Brain microvascular endothelial cell (primary cell): ENCODE measurements around the gene KLF3.

ENCODE experiments used
- DNase-seq: peaks from one replicate; pipeline ENCODE4 v3.0.0-alpha.2; 2020
- H3K27ac ChIP-seq: fragments of 250-450 bp; sonication (Bioruptor Pico); 2 replicates; pipeline ENCODE4 v1.5.1; 2020; ENCODE audit warnings: mild to moderate bottlenecking, moderate library complexity
- H3K27me3 ChIP-seq: fragments of 250-450 bp; sonication (Bioruptor Pico); replicated peaks from 2 replicates; pipeline ENCODE4 v1.5.1; 2020; ENCODE audit warnings: mild to moderate bottlenecking
- H3K36me3 ChIP-seq: fragments of 250-450 bp; sonication (Bioruptor Pico); replicated peaks from 2 replicates; pipeline ENCODE4 v1.5.1; 2020; ENCODE audit warnings: mild to moderate bottlenecking
- H3K4me3 ChIP-seq: 2 replicates; pipeline ENCODE4 v1.5.1; 2011; ENCODE audit warnings: low read depth, mild to moderate bottlenecking, control low read depth, low read length, moderate library complexity
- CTCF ChIP-seq: IDR thresholded peaks from 2 replicates; pipeline ENCODE4 v1.5.1; 2011; ENCODE audit warnings: low read depth, mild to moderate bottlenecking, moderate library complexity, low read length, control low read depth, inconsistent platforms; ENCODE audit errors: missing control alignments
- in situ Hi-C: cut with HindIII; loops from 2 replicates; pipeline ENCODE4 v1.10.0; 2017; ENCODE audit warnings: low sequenced_read_pairs, low pct_ligation_motif_present

Gene KLF3

GRCh38 chr4:38749336-38749735 is 85.3 kb downstream of the KLF3 start:
- Histone ChIP-seq H3K27ac (no peak overlapping the region), H3K36me3 (no peaks in the 10 kb centered on the region), H3K4me3 (no peak overlapping the region), H3K27me3 (no peaks in the 10 kb centered on the region)
- in situ Hi-C loops, result no loop called here
- DNase-seq, result no peak
- TF ChIP-seq CTCF, result no peak
